HG02623 (cell line): ENCODE results near the gene FOXK2.

Experiments used
- ATAC-seq: cut with Tn5 transposase; IDR thresholded peaks from one replicate; pipeline ENCODE4 v1.9.1; 2021; ENCODE audit warnings: moderate library complexity; ENCODE audit not compliant: unreplicated experiment

Gene FOXK2

GRCh38 chr17:82586576-82587233, 67.2 kb downstream of the FOXK2 start:
- no peak for ATAC-seq

GRCh38 chr17:82587234-82588086, 67.9 kb downstream of the FOXK2 start:
- ATAC-seq: no peak

- ATAC-seq: no peak
These were observed 69.0 kb downstream of the FOXK2 start for GRCh38 chr17:82588266-82589175.

GRCh38 chr17:82589851-82590180, 70.3 kb downstream of the FOXK2 start:
- ATAC-seq: no peak

- no peak for ATAC-seq
These were observed 70.7 kb downstream of the FOXK2 start for GRCh38 chr17:82590216-82590615.

- no peak for ATAC-seq
These were observed 71.5 kb downstream of the FOXK2 start for GRCh38 chr17:82590881-82591539.

- no peak for ATAC-seq
These were observed 72.8 kb downstream of the FOXK2 start for GRCh38 chr17:82592289-82592766.

- ATAC-seq: no peak
These were observed 73.4 kb downstream of the FOXK2 start for GRCh38 chr17:82592767-82593589.

GRCh38 chr17:82593590-82594087, 74.1 kb downstream of the FOXK2 start:
- no peak for ATAC-seq

- ATAC-seq: no peak
These were observed 75.0 kb downstream of the FOXK2 start for GRCh38 chr17:82594571-82594970.

GRCh38 chr17:82595893-82596292, 76.4 kb downstream of the FOXK2 start:
- ATAC-seq: no peak

- ATAC-seq: no peak
These were observed 76.8 kb downstream of the FOXK2 start for GRCh38 chr17:82596296-82596695.

GRCh38 chr17:82596837-82597672, 77.5 kb downstream of the FOXK2 start:
- ATAC-seq: no peak

GRCh38 chr17:82598256-82599119, 79.0 kb downstream of the FOXK2 start:
- ATAC-seq: no peak

GRCh38 chr17:82599674-82600661, 80.4 kb downstream of the FOXK2 start:
- no peak for ATAC-seq

GRCh38 chr17:82600731-82601446, 81.4 kb downstream of the FOXK2 start:
- ATAC-seq: no peak
